ENCODE measurements around the gene VAT1. TPM values are rescaled to one million over a fixed set of nuclear protein-coding genes. Genes with fewer than 3 reads are reported as not detected.
A peak's percentile ranks its signal among the peaks of the same experiment; 100 is the strongest.

VAT1 gene
- total and polyA plus RNA-seq, 9 of the 15 experiments (the other 6 are each of a cell fraction or from before 2014, with no cell fraction given) = 29.4 to 153 (median 66.7) TPM

GRCh38 chr17:42980766-42981397 lies 41.3 kb downstream of the VAT1 start (continued):
- TF ChIP-seq PHF20 (IDR thresholded peaks at IDR 0.05; ENCODE audit: partially characterized antibody) = peak; percentile 47
- TF ChIP-seq, protein P1, sequence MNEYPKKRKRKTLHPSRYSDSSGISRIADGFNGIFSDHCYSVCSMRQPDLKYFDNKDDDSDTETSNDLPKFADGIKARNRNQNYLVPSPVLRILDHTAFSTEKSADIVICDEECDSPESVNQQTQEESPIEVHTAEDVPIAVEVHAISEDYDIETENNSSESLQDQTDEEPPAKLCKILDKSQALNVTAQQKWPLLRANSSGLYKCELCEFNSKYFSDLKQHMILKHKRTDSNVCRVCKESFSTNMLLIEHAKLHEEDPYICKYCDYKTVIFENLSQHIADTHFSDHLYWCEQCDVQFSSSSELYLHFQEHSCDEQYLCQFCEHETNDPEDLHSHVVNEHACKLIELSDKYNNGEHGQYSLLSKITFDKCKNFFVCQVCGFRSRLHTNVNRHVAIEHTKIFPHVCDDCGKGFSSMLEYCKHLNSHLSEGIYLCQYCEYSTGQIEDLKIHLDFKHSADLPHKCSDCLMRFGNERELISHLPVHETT (CRISPR knock-in tag; conservative IDR thresholded peaks at IDR 0.05 in 1 of 2, IDR thresholded peaks at IDR 0.05 in 1 of 2) = no peak
- TF ChIP-seq POLR2AphosphoS5 (IDR thresholded peaks at IDR 0.05; ENCODE audit: control insufficient read depth, insufficient read depth, low read depth, low read length) = 0 out of 2 replicates have a peak, but pooled peaks have one; percentile 47
- no peak for TF ChIP-seq HNRNPK (IDR thresholded peaks at IDR 0.05; ENCODE audit: low read depth, low read length, poor library complexity, severe bottlenecking)
- TF ChIP-seq, protein P2, sequence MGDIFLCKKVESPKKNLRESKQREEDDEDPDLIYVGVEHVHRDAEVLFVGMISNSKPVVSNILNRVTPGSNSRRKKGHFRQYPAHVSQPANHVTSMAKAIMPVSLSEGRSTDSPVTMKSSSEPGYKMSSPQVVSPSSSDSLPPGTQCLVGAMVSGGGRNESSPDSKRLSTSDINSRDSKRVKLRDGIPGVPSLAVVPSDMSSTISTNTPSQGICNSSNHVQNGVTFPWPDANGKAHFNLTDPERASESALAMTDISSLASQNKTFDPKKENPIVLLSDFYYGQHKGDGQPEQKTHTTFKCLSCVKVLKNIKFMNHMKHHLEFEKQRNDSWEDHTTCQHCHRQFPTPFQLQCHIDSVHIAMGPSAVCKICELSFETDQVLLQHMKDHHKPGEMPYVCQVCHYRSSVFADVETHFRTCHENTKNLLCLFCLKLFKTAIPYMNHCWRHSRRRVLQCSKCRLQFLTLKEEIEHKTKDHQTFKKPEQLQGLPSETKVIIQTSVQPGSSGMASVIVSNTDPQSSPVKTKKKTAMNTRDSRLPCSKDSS (IDR thresholded peaks at IDR 0.05; ENCODE audit: low read depth, partially characterized antibody) = no peak
- no peak for TF ChIP-seq JUNB (CRISPR knock-in tag; conservative IDR thresholded peaks at IDR 0.05)
- no peak for TF ChIP-seq SMARCA4 (IDR thresholded peaks at IDR 0.05)
- no peak for TF ChIP-seq ZNF274 (IDR thresholded peaks at IDR 0.05; ENCODE audit: borderline replicate concordance, low read depth, low read length)
- peak; percentile 62 for TF ChIP-seq ELF1 (tag; IDR thresholded peaks at IDR 0.05)
- TF ChIP-seq HIVEP1 (CRISPR knock-in tag; IDR thresholded peaks at IDR 0.05) = no peak
- no peak for TF ChIP-seq NCOA6 (IDR thresholded peaks at IDR 0.05)
- TF ChIP-seq NONO (IDR thresholded peaks at IDR 0.05; ENCODE audit: low read depth in 2 of 2, low read length in 1 of 2) = peak in 1 of 2 experiments; percentile 81; a peak in 2 of 4 replicates
- no peak for TF ChIP-seq BCL6 (CRISPR knock-in tag; IDR thresholded peaks at IDR 0.05)
- TF ChIP-seq SREBF1 (IDR thresholded peaks at IDR 0.05; ENCODE audit: borderline replicate concordance, low read depth, low read length) = no peak
- no peak for TF ChIP-seq NCOA2 (IDR thresholded peaks at IDR 0.05; ENCODE audit: partially characterized antibody in 2 of 2)
- 0 out of 2 replicates have a peak, but pooled peaks have one; percentile 43 for TF ChIP-seq ZEB2 (IDR thresholded peaks at IDR 0.05)
- TF ChIP-seq E2F8 (IDR thresholded peaks at IDR 0.05; ENCODE audit: low read depth, partially characterized antibody) = no peak
- TF ChIP-seq SMARCB1 (IDR thresholded peaks at IDR 0.05; ENCODE audit: insufficient read length, low read depth) = no peak
- TF ChIP-seq HDGF (IDR thresholded peaks at IDR 0.05) = no peak
- no peak for TF ChIP-seq ZNF174 (CRISPR knock-in tag; IDR thresholded peaks at IDR 0.05)
- no peak for TF ChIP-seq CBX5 (IDR thresholded peaks at IDR 0.05; ENCODE audit: borderline replicate concordance, low read depth)
- TF ChIP-seq CXXC5 (CRISPR knock-in tag; IDR thresholded peaks at IDR 0.05) = peak; percentile 75; the same call in 1 of the 2 replicates
- TF ChIP-seq ETV1 (tag; conservative IDR thresholded peaks at IDR 0.05; ENCODE audit: low read depth) = no peak
- TF ChIP-seq SETDB1 (IDR thresholded peaks at IDR 0.05; ENCODE audit: low read length) = no peak

Measured in K562 (cell line).